ENCODE data around the gene MAPK12.

MAPK12 gene

DNA sequence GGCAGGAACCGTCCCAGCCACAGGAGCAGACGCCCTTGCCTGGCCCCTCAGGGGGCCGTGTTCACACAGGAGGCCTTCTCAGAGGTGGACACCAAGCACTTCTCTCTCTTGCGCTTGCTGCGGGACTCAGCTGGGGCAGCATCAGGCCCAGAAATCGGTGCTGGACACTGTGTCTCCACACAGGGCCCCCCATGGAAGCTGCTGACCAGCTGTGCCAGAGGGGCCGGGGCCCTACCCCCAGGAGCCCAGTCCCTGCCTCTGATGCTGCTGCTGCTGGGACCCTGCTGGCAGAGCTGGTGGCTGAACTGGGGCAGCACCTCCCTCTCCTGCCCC, 42.0 kb upstream of the MAPK12 start:
- H3K27ac ChIP-seq = peak overlapping the region; percentile 90
- TF ChIP-seq CTCF (conservative IDR thresholded peaks at IDR 0.05) = no peak

GRCh38 chr22:50302564-50302963, 41.1 kb upstream of the MAPK12 start:
- TF ChIP-seq CTCF (conservative IDR thresholded peaks at IDR 0.05) = no peak
- H3K27ac ChIP-seq = peak overlapping the region; percentile 90

GRCh38 chr22:50302041-50302541, 40.6 kb upstream of the MAPK12 start:
- TF ChIP-seq CTCF (conservative IDR thresholded peaks at IDR 0.05) = no peak
- H3K27ac ChIP-seq = peak overlapping the region; percentile 90; the same call in 1 of the 2 replicates

DNA sequence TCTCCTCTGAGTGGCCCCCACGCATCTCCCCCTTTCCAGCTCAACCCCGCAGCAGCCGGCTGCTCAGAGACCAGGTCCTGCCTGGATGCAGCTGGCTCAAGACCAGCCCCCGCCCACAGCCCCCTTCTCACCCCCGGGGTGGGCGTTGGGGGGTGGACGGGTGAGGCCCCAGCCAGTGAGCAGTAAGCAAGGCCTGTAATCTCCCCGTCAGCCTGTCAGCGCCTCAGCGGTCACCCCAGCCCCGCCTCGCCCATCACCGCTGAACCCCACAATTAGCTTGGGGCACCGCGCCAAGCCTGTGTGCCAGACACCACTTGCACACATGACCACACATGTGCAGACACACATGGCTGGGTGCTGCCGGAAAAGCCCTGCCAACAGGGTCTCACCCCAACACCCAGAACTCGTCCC, 40.1 kb upstream of the MAPK12 start:
- no peak for TF ChIP-seq CTCF (conservative IDR thresholded peaks at IDR 0.05)
- H3K27ac ChIP-seq = 0 out of 2 replicates have a peak overlapping the region, but pooled peaks have one; percentile 90

- no peak overlapping the region for H3K27ac ChIP-seq
- no peak for TF ChIP-seq CTCF (conservative IDR thresholded peaks at IDR 0.05)
These were observed 39.3 kb upstream of the MAPK12 start for GRCh38 chr22:50300620-50301257.

GRCh38 chr22:50299785-50300619, 38.5 kb upstream of the MAPK12 start:
- H3K27ac ChIP-seq = no peak overlapping the region
- TF ChIP-seq CTCF (conservative IDR thresholded peaks at IDR 0.05) = no peak

GRCh38 chr22:50298937-50299784, 37.7 kb upstream of the MAPK12 start:
- no peak for TF ChIP-seq CTCF (conservative IDR thresholded peaks at IDR 0.05)
- no peak overlapping the region for H3K27ac ChIP-seq
